GM18867 (cell line): ENCODE measurements around the gene SEC61A2.
A peak's percentile ranks its signal among the peaks of the same experiment; 100 is the strongest.
"Not testable (repeated sequence)": the region's sequence is repeated elsewhere in the genome, so short reads cannot be mapped to it uniquely, and the experiment has no call there.

Experiments used
- ATAC-seq: cut with Tn5 transposase; IDR thresholded peaks from one replicate; pipeline ENCODE4 v1.9.1; 2021; ENCODE audit warnings: mild to moderate bottlenecking, moderate library complexity; ENCODE audit not compliant: unreplicated experiment

SEC61A2 gene

DNA sequence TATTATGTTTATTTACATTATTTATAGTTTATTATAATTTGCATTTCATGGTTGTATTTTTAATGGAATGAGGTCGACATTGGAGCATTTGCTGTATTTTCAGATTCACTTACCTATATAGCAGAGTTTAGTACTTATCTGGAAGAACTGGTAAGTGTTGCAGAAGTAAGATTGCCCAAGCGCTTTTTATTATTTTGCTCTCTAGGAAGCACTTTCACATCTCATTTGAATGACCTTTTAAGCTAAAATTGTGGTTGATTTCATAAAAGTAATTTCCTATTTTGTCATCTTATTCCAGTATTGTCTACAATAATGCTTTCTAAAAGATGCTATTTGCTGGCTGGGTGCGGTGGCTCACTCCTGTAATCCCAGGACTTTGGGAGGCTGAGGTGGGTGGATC, 28.6 kb downstream of the SEC61A2 start:
- ATAC-seq: no peak

DNA sequence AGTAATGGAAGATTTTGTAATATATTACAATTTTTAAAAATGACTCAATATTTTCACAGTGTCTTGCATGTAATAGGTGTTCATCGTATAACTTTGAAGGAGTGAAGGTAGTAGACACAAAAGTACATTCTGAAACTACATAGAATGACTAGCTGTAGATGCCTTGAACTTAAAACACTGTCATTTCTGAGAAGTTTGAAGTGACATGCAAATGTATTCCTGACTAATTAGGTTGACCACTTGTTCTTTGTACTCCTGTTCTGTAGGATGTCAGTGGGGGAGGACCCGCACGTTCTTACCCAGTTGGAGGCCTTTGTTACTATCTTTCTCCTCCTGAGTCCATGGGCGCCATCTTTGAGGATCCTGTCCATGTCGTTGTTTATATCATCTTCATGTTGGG, 31.2 kb downstream of the SEC61A2 start:
- no peak for ATAC-seq

DNA sequence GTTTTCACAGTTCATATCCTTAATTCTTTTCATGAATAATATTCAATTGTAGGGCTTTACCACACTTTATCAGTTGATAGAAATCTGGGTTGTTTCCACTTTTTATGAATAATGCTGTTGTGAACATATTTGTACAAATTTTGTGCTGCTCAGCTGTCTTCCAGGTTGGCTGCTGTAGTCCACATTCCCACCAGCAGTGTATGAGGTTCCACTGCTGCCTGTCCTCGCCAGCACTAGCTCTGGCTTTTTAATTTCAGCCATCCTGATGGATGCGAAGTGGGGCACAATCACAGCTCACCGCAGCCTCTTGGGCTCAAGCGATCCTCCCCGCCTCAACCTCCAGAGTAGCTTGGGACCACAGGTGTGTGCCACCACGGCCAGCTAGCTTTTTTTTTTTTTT, 33.5 kb downstream of the SEC61A2 start:
- no peak for ATAC-seq

DNA sequence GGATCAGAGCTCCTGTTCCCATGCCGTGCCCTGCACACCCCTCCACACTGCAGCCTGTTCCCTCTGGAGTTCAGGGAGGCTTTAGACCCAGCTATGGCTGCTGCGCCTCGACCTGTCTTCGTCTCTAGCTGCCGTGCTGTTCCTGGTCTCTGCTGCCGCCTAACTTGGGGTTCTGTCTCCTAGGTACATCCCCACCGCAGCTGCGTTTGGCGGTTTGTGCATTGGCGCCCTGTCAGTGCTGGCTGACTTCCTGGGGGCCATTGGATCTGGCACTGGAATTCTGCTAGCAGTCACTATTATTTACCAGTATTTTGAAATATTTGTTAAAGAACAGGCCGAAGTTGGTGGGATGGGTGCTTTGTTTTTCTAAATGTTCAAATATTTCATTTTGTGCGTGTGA, 34.6 kb downstream of the SEC61A2 start:
- no peak for ATAC-seq

DNA sequence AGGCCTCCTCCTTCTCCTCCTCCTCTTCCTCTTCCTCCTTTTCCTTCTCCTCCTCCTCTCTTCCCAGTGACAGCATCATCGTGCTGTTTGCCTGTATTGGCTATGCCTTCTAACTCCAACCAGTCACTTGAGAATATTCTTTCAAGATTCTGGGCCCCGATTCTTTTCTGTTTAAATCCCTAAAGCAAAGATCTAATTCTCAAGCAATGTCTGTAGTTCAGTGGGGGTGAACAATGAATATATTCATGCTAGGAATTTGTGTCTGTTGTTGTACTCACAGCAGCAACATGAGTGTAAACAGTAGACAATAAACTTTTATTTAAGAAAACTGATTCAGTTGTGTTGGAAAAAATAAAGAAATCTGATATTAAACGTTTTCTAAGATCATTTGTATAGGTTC, 35.6 kb downstream of the SEC61A2 start:
- ATAC-seq: no peak

DNA sequence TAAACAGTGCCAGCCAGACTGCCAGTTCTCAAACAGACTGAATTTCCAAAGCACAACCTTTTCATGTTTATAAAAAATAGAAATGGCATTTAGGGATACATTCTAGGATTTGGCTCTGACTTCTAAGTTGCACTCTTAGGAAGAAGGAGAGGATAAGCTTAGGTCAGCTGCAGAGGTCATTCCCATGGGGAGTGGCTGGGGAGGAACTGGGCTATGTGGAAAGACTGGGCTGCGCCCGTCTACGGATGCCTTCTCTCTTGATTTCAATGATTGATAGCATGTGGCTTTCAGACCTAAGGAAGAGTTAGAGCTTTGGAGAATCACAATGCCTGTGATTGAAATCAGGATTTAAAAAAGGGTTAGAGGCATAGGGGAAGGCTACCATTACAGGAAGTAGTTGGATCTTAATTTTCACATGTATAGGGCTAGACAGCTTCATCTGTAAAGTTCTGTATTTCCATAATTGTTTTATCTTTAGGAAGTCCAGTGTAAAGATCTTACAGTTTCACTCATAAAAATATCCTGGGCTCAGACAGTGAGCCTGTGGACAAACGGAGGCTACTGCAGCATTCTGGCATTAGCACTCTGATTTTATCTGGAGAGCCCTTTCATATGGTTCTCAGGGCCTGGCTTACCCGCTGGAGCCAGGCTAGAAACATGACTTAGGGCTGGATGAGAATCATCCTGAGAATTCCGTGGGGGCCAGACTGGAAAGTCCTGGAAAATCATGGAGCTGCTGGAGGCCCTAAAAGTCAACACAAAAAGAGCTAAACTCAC, 36.7 kb downstream of the SEC61A2 start:
- ATAC-seq: no peak

DNA sequence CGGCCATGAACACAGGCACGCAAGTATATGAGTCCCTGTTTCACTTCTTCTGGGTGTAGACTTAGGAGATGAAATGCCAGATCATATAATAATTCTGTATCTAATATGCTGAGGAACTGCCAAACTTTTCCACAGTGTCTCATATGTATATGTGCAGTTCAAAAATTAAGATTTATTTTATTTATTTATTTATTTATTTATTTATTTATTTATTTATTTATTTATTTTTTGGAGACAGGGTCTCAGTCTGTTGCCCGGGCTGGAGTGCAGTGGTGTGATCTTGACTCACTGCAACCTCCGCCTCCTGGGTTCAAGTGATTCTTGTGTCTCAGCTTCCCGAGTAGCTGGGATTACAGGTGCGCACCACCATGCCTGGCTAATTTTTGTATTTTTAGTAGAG, 42.0 kb downstream of the SEC61A2 start:
- not testable (repeated sequence) for ATAC-seq

DNA sequence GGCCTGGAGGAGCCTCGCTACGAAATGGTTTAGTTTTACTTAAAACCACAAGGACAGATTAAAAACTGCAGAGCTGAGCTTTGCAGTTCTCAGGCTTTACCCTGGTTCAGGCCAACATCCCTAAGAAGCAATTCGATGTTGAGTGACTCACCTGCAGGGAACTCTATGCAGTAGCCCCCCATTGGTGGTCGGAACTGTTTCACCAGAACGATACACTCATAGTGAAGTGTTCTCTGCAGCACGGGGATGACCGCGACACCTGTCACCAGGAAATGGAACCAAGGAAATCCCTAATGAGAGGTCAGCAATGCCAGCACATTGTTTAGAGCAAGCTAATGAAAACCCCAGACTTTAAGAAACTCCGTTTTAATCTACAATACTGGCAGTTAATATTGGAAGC, 48.2 kb downstream of the SEC61A2 start:
- ATAC-seq: no peak

DNA sequence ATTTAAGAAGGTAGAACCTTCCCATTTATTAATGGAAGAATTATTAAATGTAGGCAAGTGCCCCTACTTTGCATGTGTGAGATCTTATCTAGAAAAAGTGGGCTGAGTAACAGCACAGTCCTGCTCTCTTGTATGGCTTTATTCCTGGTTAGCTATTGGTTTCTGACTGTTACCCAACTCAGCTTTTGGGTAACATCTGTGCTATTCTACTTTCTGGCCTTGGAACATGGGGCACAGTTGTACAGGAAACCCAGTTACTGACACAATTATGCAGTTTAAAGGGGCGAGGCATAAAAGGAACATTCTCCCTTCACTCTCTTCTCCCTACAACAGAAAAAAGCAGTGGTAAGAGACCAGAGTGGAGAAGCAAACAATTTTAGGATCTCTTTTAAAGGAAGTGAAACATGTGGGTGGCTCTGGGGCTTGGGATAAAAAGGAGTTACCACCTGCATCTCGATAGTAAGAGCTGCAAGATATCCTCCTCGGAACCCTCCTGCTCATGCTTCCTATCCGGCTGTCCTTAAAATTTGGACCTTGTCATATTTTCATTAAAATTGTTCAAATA, 50.2 kb downstream of the SEC61A2 start:
- no peak for ATAC-seq

DNA sequence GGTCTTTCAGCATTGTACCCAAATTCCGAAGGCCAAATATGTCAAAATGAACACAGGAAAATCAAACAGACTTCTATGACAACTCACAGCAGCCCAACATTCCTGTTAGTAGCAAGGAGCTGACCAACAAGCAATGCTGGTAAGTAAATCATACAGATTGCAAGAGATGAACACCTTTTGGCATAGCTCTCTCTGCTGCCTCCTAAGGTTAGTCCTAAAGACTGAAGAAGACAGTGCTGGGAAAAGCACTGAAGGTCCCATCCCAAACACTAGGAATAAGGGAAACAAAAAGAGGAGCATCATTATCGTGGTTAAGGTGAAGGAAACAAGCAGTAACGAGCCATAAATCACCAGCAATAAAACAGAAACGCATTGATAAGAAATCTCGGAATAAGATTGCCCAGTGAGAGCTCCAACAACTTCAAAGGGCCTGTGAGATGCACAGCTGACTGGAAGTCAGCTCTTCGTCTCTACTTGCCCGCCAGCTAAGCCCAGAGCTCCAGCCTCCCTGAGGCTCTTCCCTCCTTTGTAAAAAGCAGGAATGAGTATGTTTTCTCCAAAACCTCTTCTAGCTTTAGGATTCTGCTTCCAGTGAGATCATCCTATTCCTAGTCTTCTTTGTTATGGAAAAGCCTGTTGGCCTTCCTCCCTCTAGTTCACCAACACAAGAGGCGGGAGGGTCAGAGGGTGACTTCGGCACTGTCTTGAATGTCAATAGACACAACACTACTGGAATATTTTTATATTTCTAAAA, 50.9 kb downstream of the SEC61A2 start:
- ATAC-seq: no peak

DNA sequence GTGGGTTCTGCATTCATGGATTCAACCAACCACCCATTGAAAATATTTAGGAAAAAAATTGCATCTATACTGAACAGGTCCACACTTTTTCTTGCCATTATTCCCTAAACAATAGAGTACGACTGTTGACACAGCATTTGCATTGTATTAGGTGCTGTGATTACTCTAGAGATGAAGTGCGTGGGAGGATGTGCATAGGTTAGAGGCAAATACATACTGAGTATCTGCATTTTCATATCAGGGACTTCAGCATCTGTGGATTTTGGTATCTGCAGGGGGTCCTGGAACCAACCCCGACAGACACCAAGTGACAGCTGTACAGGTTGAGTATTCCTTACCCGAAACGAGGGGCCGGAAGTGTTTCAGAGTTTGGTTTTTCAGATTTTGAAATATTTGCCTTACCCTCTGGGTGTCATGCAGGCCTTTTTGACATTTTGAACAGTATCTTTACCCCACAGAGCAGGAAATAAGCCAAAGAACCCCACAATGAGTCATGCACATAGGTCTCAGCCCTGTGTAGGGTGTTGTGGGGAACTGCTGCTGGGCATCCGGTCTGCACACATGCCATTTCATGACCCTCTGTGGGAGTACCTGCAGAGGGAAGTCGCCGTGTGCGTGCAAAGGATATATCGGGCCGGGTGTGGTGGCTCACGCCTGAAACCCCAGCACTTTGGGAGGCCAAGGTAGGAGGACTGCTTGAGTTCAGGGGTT, 51.7 kb downstream of the SEC61A2 start:
- no peak for ATAC-seq

DNA sequence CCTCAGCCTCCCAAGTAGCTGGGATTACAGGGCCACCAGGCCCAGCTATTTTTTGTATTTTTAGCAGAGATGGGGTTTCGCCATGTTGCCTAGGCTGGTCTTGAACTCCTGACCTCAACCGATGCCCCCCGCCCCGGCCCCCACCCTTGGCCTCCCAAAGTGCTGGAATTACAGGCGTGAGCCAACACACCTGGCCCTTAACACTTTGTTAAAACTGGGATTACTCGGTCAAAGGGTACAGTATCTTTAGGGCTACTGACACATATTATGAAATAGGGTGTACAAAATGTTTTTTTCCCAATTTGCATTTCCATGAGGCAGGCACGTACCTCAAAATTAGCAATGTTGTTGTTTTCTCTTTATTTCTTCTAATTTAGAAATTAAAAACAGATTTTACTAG, 54.7 kb downstream of the SEC61A2 start:
- ATAC-seq: no peak

DNA sequence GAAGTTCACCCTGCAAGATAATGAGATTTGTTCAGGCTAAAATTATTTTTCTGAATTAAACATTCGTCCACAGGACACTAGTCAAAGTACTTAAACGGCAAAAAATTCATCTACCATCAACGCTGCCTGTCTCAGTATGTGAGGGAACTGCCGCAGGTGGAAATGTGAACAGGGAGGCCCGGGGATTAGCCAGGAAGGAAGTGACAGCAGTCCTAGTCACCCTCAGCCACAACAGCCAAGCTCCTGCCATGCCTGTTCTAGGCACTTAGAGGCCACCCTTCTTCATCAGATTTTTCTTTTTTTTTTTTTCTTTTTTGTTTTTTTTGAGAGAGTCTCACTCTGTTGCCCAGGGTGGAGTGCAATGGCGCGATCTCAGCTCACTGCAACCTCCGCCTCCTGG, 56.8 kb downstream of the SEC61A2 start:
- ATAC-seq: no peak

DNA sequence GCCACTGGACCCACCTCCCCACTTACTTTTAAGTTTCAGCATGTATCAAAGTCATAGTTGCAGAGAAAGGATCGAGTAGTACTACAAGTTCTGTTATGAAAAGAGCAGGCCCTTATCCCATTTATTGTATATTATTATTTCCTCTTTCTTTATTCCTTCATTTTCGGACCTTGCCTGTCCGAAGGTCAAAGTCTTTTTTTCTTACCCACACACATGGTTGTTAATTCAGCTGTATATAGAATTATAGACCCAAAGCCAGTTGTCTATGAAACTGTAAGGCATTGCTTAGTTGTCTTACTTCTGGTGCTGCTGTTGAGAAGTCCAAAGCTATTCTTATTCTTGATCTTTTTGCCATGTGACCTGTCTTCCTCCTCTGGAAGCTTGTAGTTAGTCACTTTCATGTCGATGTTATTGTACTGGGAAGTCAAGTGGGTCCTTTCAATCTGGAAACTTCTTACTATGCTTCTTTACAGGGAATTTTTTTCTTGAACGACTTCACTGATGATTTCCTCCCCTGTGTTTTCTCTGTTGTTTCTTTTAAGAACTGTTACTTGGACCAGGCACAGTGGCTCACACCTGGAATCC, 57.9 kb downstream of the SEC61A2 start:
- no peak for ATAC-seq

DNA sequence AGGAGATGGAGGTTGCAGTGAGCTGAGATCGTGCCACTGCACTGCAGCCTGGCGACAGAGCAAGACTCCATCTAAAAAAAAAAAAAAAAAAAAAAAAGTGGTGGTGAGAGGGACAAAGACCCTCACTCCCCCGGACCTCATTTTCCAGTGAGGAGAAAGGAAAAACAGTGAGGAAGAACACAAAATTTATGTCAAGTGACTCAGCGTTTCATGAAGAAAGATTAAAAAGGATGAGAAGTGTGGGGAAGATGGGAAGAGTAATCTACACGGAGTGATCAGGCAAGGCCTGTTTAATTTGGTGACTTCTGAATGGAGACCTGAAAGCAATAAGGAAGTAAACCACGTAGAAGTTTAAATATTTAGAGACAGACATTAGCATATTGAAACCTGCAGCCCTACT, 59.2 kb downstream of the SEC61A2 start:
- ATAC-seq: no peak

DNA sequence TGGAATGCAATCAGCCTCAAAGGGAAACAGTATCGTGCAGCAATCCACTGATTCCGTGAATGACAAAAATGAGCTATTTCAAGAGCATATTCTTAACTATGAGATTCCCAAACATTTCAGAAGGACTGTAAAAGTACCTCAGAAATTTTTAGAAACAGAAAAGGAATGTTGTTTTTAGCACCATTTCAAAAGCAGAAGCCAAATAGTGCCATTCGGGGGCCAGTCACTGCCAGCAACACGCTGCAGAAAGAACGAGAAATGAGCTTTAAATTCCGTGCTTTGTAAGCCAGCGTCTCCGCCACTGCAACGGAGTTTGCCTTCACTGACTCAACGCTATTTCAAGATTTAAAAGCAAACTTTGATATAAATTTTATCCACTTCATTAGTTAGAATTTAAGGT, 59.9 kb downstream of the SEC61A2 start:
- ATAC-seq: no peak

DNA sequence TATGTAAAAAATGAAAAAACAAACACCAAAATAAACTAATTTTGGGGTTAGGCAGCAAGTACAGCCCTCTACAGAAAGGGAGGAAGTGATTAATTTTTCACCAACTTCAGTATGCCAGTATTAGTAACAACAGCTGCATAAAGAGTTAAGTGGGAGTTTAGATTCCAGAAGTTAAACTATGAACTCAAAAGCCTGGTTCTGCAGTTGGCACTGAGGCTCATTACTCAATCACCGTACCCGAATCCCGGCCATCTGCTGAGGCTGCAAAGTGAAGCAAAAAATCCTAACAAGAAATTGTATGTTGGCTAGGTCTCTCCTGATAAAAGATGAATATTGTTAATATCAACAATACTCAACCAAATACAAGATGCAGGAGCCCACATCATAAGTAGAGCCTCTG, 62.2 kb downstream of the SEC61A2 start:
- no peak for ATAC-seq

DNA sequence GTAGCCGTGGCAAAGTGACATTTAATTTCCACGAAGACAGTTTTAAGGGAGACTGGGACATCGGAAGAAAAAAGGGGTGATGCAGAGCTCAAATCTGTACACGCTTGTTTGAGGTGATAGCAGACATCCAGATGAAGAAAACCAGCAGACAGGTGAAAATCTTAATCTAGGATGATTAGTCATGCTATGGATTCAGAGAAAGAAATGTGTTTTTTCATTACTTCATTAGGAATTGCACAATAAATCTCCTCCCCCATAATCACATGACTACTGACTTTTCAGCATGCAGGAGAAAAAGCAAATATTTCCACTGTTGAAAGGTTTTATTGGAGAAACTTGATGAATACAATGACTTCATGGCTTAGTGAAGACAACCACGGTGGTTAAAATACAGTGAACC, 63.7 kb downstream of the SEC61A2 start:
- ATAC-seq: no peak

DNA sequence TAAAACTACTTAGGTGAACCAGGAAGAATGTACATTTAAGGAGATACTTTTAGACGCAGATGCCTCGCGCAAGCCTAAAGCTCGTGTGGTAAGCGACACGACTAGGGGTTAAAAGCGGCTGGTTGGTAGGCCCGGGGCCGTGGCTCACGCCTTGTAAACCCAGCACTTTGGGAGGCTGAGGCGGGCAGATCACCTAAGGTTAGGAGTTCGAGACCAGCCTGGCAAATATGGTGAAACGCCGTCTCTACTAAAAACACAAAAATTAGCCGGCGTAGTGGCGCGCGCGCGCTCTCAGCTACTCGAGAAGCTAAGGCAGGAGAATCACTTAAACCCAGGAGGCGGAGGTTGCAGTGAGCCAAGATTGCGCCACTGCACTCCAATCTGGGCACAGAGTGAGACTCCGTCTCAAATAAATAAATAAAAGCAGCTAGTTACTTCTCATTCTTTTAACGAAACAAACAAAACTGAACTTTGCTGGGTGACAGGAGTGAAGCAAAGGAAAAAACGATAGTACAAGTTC, 65.3 kb downstream of the SEC61A2 start:
- ATAC-seq: no peak

DNA sequence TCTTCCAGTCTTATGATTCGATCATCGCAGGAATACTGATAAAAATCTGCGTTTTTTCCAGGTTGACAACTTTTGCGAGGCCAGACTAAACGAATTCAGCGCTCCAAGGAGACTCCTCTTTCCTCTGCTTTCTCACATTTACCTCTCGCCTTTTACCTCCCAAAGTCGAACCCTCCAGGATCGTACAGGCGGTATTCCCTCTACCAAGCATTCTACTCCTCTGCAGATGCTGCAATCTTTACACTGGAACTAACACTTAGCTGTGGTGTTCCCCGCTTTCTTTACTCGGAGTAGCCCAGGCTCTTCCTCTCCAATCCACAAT, 65.8 kb downstream of the SEC61A2 start:
- peak; percentile 11 for ATAC-seq
